GM12892 (cell line): ENCODE data around the gene SPAG8.

Source experiments
- POLR2A ChIP-seq: IDR thresholded peaks from 2 replicates; pipeline ENCODE4 v1.6.1; 2011; ENCODE audit warnings: low read depth, low read length, control low read depth
- POLR2AphosphoS5 ChIP-seq: IDR thresholded peaks from 2 replicates; pipeline ENCODE4 v1.6.1; 2011; ENCODE audit warnings: low read depth, low read length, control low read depth
- TAF1 ChIP-seq: IDR thresholded peaks from 2 replicates; pipeline ENCODE4 v1.6.1; 2011; ENCODE audit warnings: low read depth, mild to moderate bottlenecking, control low read depth, low read length, borderline replicate concordance

GRCh38 chr9:35842795-35843194 is 30.7 kb upstream of the SPAG8 start:
- TF ChIP-seq POLR2AphosphoS5 (no peak), TAF1 (no peak), POLR2A (no peak)
